K562 (cell line): ENCODE measurements around the gene ANAPC2. TPM values are rescaled to one million over a fixed set of nuclear protein-coding genes. Genes with fewer than 3 reads are reported as not detected.

Experiments used
- ATAC-seq: fragments of 200-7000 bp; cut with Tn5 transposase; 3 replicates; pipeline ENCODE4 v1.9.1; 2020; ENCODE audit warnings: moderate library complexity
- BruUV-seq: library from RNA; stranded (reverse); fragments of 400-500 nt; replicated peaks from 2 replicates; lab custom pipeline; 2021; lab: Mats Ljungman, UMichigan
- CTCF ChIA-PET: fragments of 300-600 bp; formaldehyde crosslinking; extraction: SDS; loops from one replicate; lab custom pipeline; 2021; ENCODE audit warnings: low intra/inter-chr PET ratio; lab: Yijun Ruan, JAX
- POLR2A ChIA-PET: fragments of 300-600, 350-650 bp; sonication (Branson Sonifier 250); formaldehyde crosslinking; extraction: SDS; loops from one replicate; lab custom pipeline; 2021; ENCODE audit warnings: antibody characterized with exemption, inconsistent platforms; lab: Yijun Ruan, JAX
- DNase-seq, 4 experiments: peaks; one replicate each; pipeline versions ENCODE4 v3.0.0 to v3.0.0-alpha.2; 2011 to 2018; ENCODE audit warnings: low spot score in 3 of 4, mixed read lengths in 3 of 4; ENCODE audit errors: extremely low read depth in 1 of 4
- FAIRE-seq: peaks from 2 replicates; lab custom pipeline; 2011; peaks lifted over from hg19 to GRCh38; lab: Jason Lieb, UNC
- H2AFZ ChIP-seq: 2 replicates; pipeline ENCODE4 v1.6.0; 2011; ENCODE audit warnings: low read depth, low read length, control low read depth, inconsistent platforms
- H3K27ac ChIP-seq: fragments of 200-600 bp; 3 replicates; pipeline ENCODE4 v1.8.0; 2011; ENCODE audit warnings: low read depth, mild to moderate bottlenecking, control low read depth, inconsistent platforms, low read length, moderate library complexity, mixed read lengths; ENCODE audit errors: extremely low read depth
- H3K27me3 ChIP-seq, 2 experiments: fragments of 300-600 bp in 1 of 2; 2 replicates in 1 of 2; 3 replicates in 1 of 2; pipeline versions ENCODE4 v1.6.0 to v1.8.0; 2011; ENCODE audit warnings: inconsistent platforms in 2 of 2, low read length in 2 of 2, mild to moderate bottlenecking in 1 of 2, mixed read lengths in 1 of 2, moderate library complexity in 1 of 2; ENCODE audit not compliant: control insufficient read depth in 2 of 2, insufficient read depth in 2 of 2
- H3K36me3 ChIP-seq: fragments of 300-600 bp; 3 replicates; pipeline ENCODE4 v1.8.0; 2011; ENCODE audit warnings: mild to moderate bottlenecking, low read length, inconsistent platforms; ENCODE audit not compliant: control insufficient read depth, insufficient read depth
- H3K4me1 ChIP-seq, 2 experiments: fragments of 200-600 bp in 1 of 2; replicated peaks in 1 of 2; 2 replicates in 1 of 2; 3 replicates in 1 of 2; pipeline versions ENCODE4 v1.5.1 to v1.8.0; 2011; ENCODE audit warnings: inconsistent platforms in 2 of 2, low read length in 2 of 2, mild to moderate bottlenecking in 1 of 2, mixed read lengths in 1 of 2, moderate library complexity in 1 of 2; ENCODE audit not compliant: control insufficient read depth in 2 of 2, insufficient read depth in 2 of 2
- H3K4me2 ChIP-seq: 2 replicates; pipeline ENCODE4 v1.6.1; 2011; ENCODE audit warnings: low read length, control low read depth, inconsistent platforms, mixed read lengths; ENCODE audit not compliant: insufficient read depth
- H3K4me3 ChIP-seq: fragments of 200-600 bp; sonication (generic), shearing (Covaris generic); 2 replicates; pipeline ENCODE4 v1.5.1; 2016; ENCODE audit warnings: control low read depth, inconsistent platforms
- H3K79me2 ChIP-seq: fragments of 200-600 bp; 3 replicates; pipeline ENCODE4 v1.8.0; 2011; ENCODE audit warnings: low read length, inconsistent platforms; ENCODE audit not compliant: control insufficient read depth, insufficient read depth
- H3K9ac ChIP-seq, 2 experiments: 2 replicates each; pipeline versions ENCODE4 v1.6.0 to v1.6.1; 2011; ENCODE audit warnings: low read depth in 2 of 2, low read length in 2 of 2, control low read depth in 1 of 2, inconsistent platforms in 1 of 2, mild to moderate bottlenecking in 1 of 2, mixed read lengths in 1 of 2; ENCODE audit not compliant: insufficient read depth in 1 of 2
- H3K9me1 ChIP-seq: one replicate; pipeline ENCODE4 v1.6.0; 2011; ENCODE audit warnings: inconsistent platforms, mild to moderate bottlenecking, low read length, moderate library complexity; ENCODE audit not compliant: control insufficient read depth, insufficient read depth
- H3K9me3 ChIP-seq: replicated peaks from 2 replicates; pipeline ENCODE4 v1.5.1; 2011; ENCODE audit warnings: low read depth, low read length, inconsistent platforms; ENCODE audit not compliant: control insufficient read depth, insufficient read depth
- H4K20me1 ChIP-seq: replicated peaks from 2 replicates; pipeline ENCODE4 v1.6.1; 2011; ENCODE audit warnings: low read length, inconsistent platforms, mixed read lengths; ENCODE audit not compliant: control insufficient read depth, insufficient read depth
- BCOR ChIP-seq: fragments of 450-650 bp; IDR thresholded peaks from 2 replicates; pipeline ENCODE4 v1.6.1; 2016
- EP300 ChIP-seq: IDR thresholded peaks from 2 replicates; pipeline ENCODE4 v1.6.1; 2012; ENCODE audit warnings: low read length, improper control_type of control experiment
- HMG20A ChIP-seq: fragments of 450-650 bp; formaldehyde crosslinking; conservative IDR thresholded peaks from 2 replicates; pipeline ENCODE4 v1.4.0; 2020; ENCODE audit warnings: mild to moderate bottlenecking, mixed read lengths
- MAZ ChIP-seq, 2 experiments: fragments of 450-650 bp in 1 of 2; sonication (generic) in 1 of 2; formaldehyde crosslinking; IDR thresholded peaks in 1 of 2; conservative IDR thresholded peaks in 1 of 2; 2 replicates each; pipeline versions ENCODE4 v1.4.0 to v1.5.0; 2020; ENCODE audit warnings: mild to moderate bottlenecking in 1 of 2, missing genetic modification reagents in 1 of 2
- MBD1 ChIP-seq: fragments of 250-450 bp; sonication (Bioruptor Pico); IDR thresholded peaks from 2 replicates; pipeline ENCODE4 v1.8.0; 2022; ENCODE audit warnings: inconsistent platforms
- PHF8 ChIP-seq: fragments of 200-600 bp; sonication (generic); IDR thresholded peaks from 2 replicates; pipeline ENCODE4 v1.6.1; 2012; ENCODE audit warnings: mixed run types, mild to moderate bottlenecking, inconsistent platforms, low read length, moderate library complexity, borderline replicate concordance
- SRSF9 ChIP-seq: fragments of 200-400 bp; formaldehyde crosslinking; IDR thresholded peaks from 2 replicates; pipeline ENCODE4 v1.6.1; 2017; ENCODE audit warnings: low read depth, low read length, borderline replicate concordance
- ZKSCAN8 ChIP-seq: fragments of 200-800 bp; sonication (Bioruptor generic); IDR thresholded peaks from 2 replicates; pipeline ENCODE4 v1.6.1; 2016; ENCODE audit warnings: missing genetic modification characterization, missing compliant biosample characterization
- ZNF121 ChIP-seq: sonication (generic); formaldehyde crosslinking; conservative IDR thresholded peaks from 2 replicates; pipeline ENCODE4 v1.8.0; 2022; ENCODE audit warnings: missing genetic modification reagents
- ZNF143 ChIP-seq: sonication (generic); formaldehyde crosslinking; IDR thresholded peaks from 2 replicates; pipeline ENCODE4 v1.9.0; 2022; ENCODE audit warnings: mild to moderate bottlenecking, missing genetic modification reagents
- ZNF3 ChIP-seq: fragments of 250-450 bp; sonication (Bioruptor Pico); IDR thresholded peaks from 2 replicates; pipeline ENCODE4 v1.5.0; 2021; ENCODE audit warnings: mild to moderate bottlenecking, moderate library complexity
- ZNF311 ChIP-seq: fragments of 250-450 bp; sonication (Bioruptor Pico); IDR thresholded peaks from 2 replicates; pipeline ENCODE4 v1.4.0; 2020; ENCODE audit warnings: mild to moderate bottlenecking, moderate library complexity
- WGBS: fragments of 100-300 bp; shearing (Covaris generic); methylation state at CpG from one replicate; pipeline ENCODE4 v1.1.6; 2016; ENCODE audit warnings: low coverage, mixed read lengths; ENCODE audit not compliant: insufficient coverage; ENCODE audit errors: missing lambda C conversion rate; 5-methylcytosine and 5-hydroxymethylcytosine counted together
- in situ Hi-C: fragments of 300-500 bp; cut with MboI; formaldehyde crosslinking; loops from 4 replicates; pipeline ENCODE4 v1.15.0; 2018; ENCODE audit warnings: inconsistent platforms, mixed read lengths
- intact Hi-C: fragments of 100-400 bp; cut with micrococcal nuclease; formaldehyde crosslinking; loops from 2 replicates; pipeline ENCODE4 v1.14.2; 2022
- polyA plus RNA-seq, 8 experiments: library from polyadenylated mRNA; depleted of rRNA in 4 of 8; stranded (reverse) in 5 of 8; unstranded in 3 of 8; fragments of >200 nt; fragmentation: Nextera tagmentation in 2 of 8; fragmentation: Illumina TruSeq in 1 of 8; extraction: Ambion mirVana in 2 of 8; extraction: Trizol in 1 of 8; gene quantifications; 2 replicates each; pipeline versions ENCODE4 v1.2.1 to v1.2.3, GENCODE V29; 2011 to 2014; ENCODE audit warnings: inconsistent platforms in 1 of 8, missing spikeins in 1 of 8
- total RNA-seq, 7 experiments: library from RNA; depleted of rRNA in 6 of 7; stranded (reverse); fragments of >200 nt in 6 of 7; fragmentation: Illumina TruSeq in 2 of 7; extraction: Trizol in 2 of 7; gene quantifications; 2 replicates each; pipeline versions ENCODE4 v1.2.1 to v1.2.3, GENCODE V29; 2011 to 2021; ENCODE audit warnings: low replicate concordance in 1 of 7

Gene ANAPC2
- total and polyA plus RNA-seq, 9 of the 15 experiments (the other 6 are each of a cell fraction or from before 2014, with no cell fraction given), result 0.11 to 56.5 (median 17.1) TPM; not detected in 1

DNA sequence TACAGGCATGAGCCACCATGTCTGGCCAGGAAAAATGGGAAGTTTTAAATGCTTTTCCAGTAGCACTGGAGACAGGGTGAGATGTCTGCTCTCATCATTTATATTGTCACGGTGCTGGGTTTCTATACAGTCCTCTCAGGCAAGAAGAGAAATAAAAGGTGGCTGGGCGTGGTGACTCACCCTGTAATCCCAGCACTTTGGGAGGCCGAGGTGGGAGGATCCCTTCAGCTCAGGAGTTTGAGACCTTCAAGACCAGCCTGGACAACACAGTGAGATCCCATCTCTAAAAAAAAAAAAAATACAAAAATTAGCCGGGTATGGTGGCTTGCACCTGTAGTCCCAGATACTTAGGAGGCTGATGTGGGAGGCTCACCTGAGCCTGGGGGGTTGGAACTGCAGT, 54.2 kb downstream of the ANAPC2 start:
- FAIRE-seq, result no peak
- DNase-seq, result no peak
- Histone ChIP-seq H2AFZ (no peak overlapping the region), H3K27ac (no peak overlapping the region), H3K36me3 (no peaks in the 10 kb centered on the region), H4K20me1 (peaks cover 12% of the 10 kb centered on the region; the same call in 1 of the 2 replicates), H3K9me1 (no peaks in the 10 kb centered on the region)
- CTCF ChIA-PET, result no interaction called here
- no peak for ATAC-seq
- no TSS peak for BruUV-seq
- intact Hi-C loops, result no loop called here
- TF ChIP-seq ZNF3 (CRISPR knock-in tag) (no peak), SRSF9 (no peak), ZKSCAN8 (CRISPR knock-in tag) (no peak), ZNF143 (CRISPR knock-in tag) (no peak), MAZ (CRISPR knock-in tag; conservative IDR thresholded peaks at IDR 0.05 in 1 of 2, IDR thresholded peaks at IDR 0.05 in 1 of 2) (no peak), PHF8 (no peak), ZNF121 (CRISPR knock-in tag) (peak; percentile 86), ZNF311 (CRISPR knock-in tag) (no peak), BCOR (0 out of 2 replicates have a peak, but pooled peaks have one; percentile 17), MBD1 (CRISPR knock-in tag) (no peak), EP300 (no peak), HMG20A (no peak)
- TF ChIP-seq, all 486 proteins: peak for 2
- WGBS, result 0% methylated on average over 4 of the region's 4 CpGs
- H3K27me3 ChIP-seq, result peaks cover 15 to 36% of the 10 kb centered on the region in 2 experiments; a peak in 4 of 5 replicates
- no peak overlapping the region for H3K4me3 ChIP-seq
- peaks cover 0 to 52% of the 10 kb centered on the region in 2 experiments; a peak in 2 of 5 replicates for H3K4me1 ChIP-seq
- H3K9me3 ChIP-seq, result no peaks in the 10 kb centered on the region
- H3K4me2 ChIP-seq, result no peak overlapping the region
- no peak overlapping the region for H3K9ac ChIP-seq
- in situ Hi-C loops, result no loop called here
- H3K79me2 ChIP-seq, result peaks cover 4% of the 10 kb centered on the region
- POLR2A ChIA-PET, result no interaction called here
